Measurements from ENCODE around the gene DTNB.

- TF ChIP-seq CTCF (IDR thresholded peaks at IDR 0.05; ENCODE audit: insufficient read depth, low read length, poor library complexity, severe bottlenecking) (no peak), EZH2phosphoT487 (conservative IDR thresholded peaks at IDR 0.05; ENCODE audit: low read length) (no peak)
Observed at GRCh38 chr2:25478736-25479135, 194.6 kb downstream of the DTNB start.
